ENCODE measurements around the gene ACTR3. TPM values are rescaled to one million over a fixed set of nuclear protein-coding genes. Genes with fewer than 3 reads are reported as not detected.

The ACTR3 gene
- total RNA-seq, 2 experiments from 2014 or later = 442 to 449 TPM

DNA sequence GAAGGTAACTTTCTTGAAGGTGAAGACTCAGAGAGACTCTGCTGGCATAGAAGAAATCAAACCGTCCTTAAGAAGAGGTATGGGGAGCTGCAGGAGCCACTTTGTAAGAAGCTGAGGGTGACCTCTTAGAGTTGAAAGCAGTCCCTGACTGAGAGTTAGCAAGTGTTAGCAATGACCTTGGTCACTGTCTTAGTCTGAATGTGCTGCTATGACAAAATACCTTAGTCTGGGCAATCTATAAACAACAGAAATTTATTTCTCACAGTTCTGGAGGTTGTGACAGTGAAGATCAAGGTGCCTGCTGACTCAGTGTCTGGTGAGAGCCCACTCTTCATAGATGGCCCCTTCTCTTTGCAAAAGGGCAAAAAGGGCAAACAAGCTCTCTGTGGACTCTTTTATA is 35.7 kb upstream of the ACTR3 start:
- DNase-seq = no peak
- no peak for ATAC-seq
- TF ChIP-seq, protein P1, sequence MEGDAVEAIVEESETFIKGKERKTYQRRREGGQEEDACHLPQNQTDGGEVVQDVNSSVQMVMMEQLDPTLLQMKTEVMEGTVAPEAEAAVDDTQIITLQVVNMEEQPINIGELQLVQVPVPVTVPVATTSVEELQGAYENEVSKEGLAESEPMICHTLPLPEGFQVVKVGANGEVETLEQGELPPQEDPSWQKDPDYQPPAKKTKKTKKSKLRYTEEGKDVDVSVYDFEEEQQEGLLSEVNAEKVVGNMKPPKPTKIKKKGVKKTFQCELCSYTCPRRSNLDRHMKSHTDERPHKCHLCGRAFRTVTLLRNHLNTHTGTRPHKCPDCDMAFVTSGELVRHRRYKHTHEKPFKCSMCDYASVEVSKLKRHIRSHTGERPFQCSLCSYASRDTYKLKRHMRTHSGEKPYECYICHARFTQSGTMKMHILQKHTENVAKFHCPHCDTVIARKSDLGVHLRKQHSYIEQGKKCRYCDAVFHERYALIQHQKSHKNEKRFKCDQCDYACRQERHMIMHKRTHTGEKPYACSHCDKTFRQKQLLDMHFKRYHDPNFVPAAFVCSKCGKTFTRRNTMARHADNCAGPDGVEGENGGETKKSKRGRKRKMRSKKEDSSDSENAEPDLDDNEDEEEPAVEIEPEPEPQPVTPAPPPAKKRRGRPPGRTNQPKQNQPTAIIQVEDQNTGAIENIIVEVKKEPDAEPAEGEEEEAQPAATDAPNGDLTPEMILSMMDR (IDR thresholded peaks at IDR 0.05) = no peak
- Mint-ChIP-seq H3K4me3 (no peak overlapping the region), H3K36me3 (ENCODE audit: low read depth) (peaks cover 1% of the 10 kb centered on the region), H3K27ac (no peak overlapping the region), H3K4me1 (ENCODE audit: low read depth) (peaks cover 2% of the 10 kb centered on the region), H3K9me3 (no peaks in the 10 kb centered on the region), H3K27me3 (no peaks in the 10 kb centered on the region)
- intact Hi-C loops (cut with micrococcal nuclease) = no loop called here
- CTCF ChIA-PET = no interaction called here
- POLR2A ChIA-PET = no interaction called here

DNA sequence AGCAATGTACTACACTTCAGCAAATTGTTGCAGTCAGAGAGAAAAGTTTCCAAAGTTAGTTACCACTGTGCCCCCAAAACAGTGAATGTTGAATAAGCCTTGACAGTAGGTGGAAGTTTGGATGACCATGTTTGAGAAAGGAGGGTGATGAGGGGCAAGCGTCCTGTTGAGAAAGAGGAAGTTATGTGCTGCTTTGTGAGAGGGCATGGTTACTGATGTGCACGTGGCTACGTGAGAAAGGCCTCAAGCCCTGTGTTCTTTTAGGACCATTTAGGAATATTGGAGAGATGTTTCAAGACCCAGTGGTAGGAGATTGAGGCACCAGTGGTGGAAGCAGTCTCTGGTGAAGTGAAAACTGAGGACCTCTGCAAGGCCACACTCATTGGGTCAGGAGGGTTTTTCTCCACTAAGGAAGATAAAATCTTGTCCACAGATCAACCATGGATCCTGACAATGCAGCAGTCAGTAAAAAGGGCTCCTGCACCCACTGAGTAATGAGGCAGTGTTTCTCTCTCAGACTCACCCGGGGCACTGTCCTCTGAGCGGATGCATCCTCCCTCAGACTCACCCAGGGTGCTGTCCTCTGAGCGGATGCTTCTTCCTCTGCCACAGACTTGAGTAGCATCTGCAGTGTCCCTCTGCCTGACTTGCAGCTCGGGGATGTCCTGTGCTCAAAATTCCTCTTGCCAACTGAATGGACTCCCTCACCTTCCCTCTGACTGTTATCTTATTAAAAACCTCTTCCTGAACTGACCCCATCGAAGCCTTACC is 34.7 kb upstream of the ACTR3 start:
- intact Hi-C loops (cut with micrococcal nuclease) = no loop called here
- DNase-seq = no peak
- no peak for ATAC-seq
- ChIA-PET POLR2A (interaction anchor here (0.6 kb wide), 1 partner anchor 1688 kb away, joined by 3 read pairs; no protein-coding TSS in a partner anchor), CTCF (no interaction called here)
- no peak overlapping the region for H3K4me3 Mint-ChIP-seq
- no peaks in the 10 kb centered on the region for H3K27me3 Mint-ChIP-seq
- H3K4me1 Mint-ChIP-seq (ENCODE audit: low read depth) = no peaks in the 10 kb centered on the region
- TF ChIP-seq, protein P1 (IDR thresholded peaks at IDR 0.05) = no peak
- no peak overlapping the region for H3K27ac Mint-ChIP-seq
- H3K36me3 Mint-ChIP-seq (ENCODE audit: low read depth) = peaks cover 1% of the 10 kb centered on the region
- H3K9me3 Mint-ChIP-seq = no peaks in the 10 kb centered on the region

DNA sequence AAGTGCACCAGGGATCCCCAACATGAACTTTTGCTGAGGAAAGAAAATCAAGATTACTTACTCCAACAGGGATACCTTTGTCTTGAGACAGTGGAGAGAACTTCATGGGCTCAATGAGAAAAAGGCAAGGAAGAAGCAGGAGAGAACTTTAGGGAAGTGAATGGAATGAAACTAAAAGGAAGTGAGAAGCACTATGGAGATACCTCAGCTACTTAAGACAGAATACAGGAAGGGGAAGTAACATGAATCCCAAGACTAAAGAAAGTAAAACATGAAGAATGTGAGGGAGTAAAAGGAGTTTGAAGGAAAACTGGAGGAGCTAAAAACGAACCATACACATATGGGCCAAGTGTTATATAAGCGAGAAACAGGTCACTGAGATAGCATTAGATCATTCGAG is 32.4 kb upstream of the ACTR3 start:
- ATAC-seq (no peak), DNase-seq (no peak)
- H3K4me3 Mint-ChIP-seq = no peak overlapping the region
- no peaks in the 10 kb centered on the region for H3K9me3 Mint-ChIP-seq
- peaks cover 3% of the 10 kb centered on the region for H3K36me3 Mint-ChIP-seq (ENCODE audit: low read depth)
- no peak overlapping the region for H3K27ac Mint-ChIP-seq
- CTCF ChIA-PET = interaction anchor here (0.9 kb wide), 1 partner anchor 19 kb away, joined by 3 read pairs; no protein-coding TSS in a partner anchor
- H3K27me3 Mint-ChIP-seq = no peaks in the 10 kb centered on the region
- POLR2A ChIA-PET = interaction anchor here (1.0 kb wide), 1 partner anchor 14 kb away, joined by 3 read pairs; no protein-coding TSS in a partner anchor
- H3K4me1 Mint-ChIP-seq (ENCODE audit: low read depth) = no peaks in the 10 kb centered on the region
- TF ChIP-seq, protein P1 (IDR thresholded peaks at IDR 0.05) = no peak
- intact Hi-C loops (cut with micrococcal nuclease) = no loop called here

DNA sequence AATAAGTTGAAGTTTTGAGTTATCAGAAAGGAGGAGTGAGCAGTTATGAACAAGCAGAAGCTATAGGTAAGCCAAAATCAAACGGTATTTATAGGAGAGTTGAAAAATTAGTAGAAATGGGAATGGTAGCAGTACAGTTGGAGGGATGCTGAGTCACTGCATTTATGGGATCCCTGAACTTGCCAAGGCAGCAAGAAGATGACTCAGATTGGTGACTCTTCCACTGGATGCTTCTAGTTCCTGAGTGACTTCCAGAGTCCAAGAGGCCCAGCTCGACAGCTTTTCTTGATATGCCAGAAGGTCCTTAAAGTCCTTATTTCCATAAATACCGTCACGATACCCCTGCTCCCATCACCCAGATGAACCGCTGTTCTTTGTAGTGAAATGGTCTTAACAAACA is 31.1 kb upstream of the ACTR3 start:
- Mint-ChIP-seq H3K27me3 (no peaks in the 10 kb centered on the region), H3K9me3 (no peaks in the 10 kb centered on the region), H3K36me3 (ENCODE audit: low read depth) (peaks cover 3% of the 10 kb centered on the region), H3K4me1 (ENCODE audit: low read depth) (no peaks in the 10 kb centered on the region), H3K4me3 (no peak overlapping the region), H3K27ac (no peak overlapping the region)
- ATAC-seq = no peak
- ChIA-PET CTCF (interaction anchor here (1.5 kb wide), 1 partner anchor 10 kb away, joined by 3 read pairs; no protein-coding TSS in a partner anchor), POLR2A (no interaction called here)
- intact Hi-C loops (cut with micrococcal nuclease) = no loop called here
- DNase-seq = no peak
- TF ChIP-seq, protein P1 (IDR thresholded peaks at IDR 0.05) = no peak

DNA sequence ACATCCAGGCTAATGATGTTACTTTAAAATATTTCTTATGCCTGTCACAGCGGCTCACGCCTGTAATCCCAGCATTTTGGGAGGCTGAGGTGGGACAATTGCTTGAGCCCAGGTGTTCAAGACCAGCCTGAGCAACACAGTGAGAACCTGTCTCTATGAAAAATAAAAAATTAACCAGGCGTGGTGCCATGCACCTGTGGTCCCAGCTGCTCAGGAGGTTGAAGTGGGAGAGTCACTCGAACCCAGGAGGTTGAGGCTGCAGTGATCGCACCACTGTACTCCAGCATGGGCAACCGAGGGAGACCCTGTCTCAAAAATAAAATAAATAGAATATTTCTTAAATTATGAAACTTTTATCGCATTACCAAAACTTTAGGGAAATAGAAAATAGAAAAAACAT is 28.1 kb upstream of the ACTR3 start:
- no peak overlapping the region for H3K27ac Mint-ChIP-seq
- no peaks in the 10 kb centered on the region for H3K9me3 Mint-ChIP-seq
- POLR2A ChIA-PET = no interaction called here
- CTCF ChIA-PET = no interaction called here
- TF ChIP-seq, protein P1 (IDR thresholded peaks at IDR 0.05) = no peak
- H3K36me3 Mint-ChIP-seq (ENCODE audit: low read depth) = peaks cover 3% of the 10 kb centered on the region
- H3K4me3 Mint-ChIP-seq = no peak overlapping the region
- intact Hi-C loops (cut with micrococcal nuclease) = no loop called here
- no peaks in the 10 kb centered on the region for H3K27me3 Mint-ChIP-seq
- DNase-seq (no peak), ATAC-seq (no peak)
- H3K4me1 Mint-ChIP-seq (ENCODE audit: low read depth) = no peaks in the 10 kb centered on the region

Measured in activated CD8-positive, alpha-beta T cell treated with anti-CD3 and anti-CD28 coated beads for 36 hours (primary cell).